Kidney epithelial cell (primary cell): Measurements from ENCODE around the gene DDA1. TPM values are rescaled to one million over a fixed set of nuclear protein-coding genes. Genes with fewer than 3 reads are reported as not detected.

Experiments used
- DNase-seq: peaks from one replicate; pipeline ENCODE4 v3.0.0-alpha.2; 2010; ENCODE audit warnings: low read depth
- H3K27me3 ChIP-seq: 2 replicates; pipeline ENCODE4 v1.6.0; 2011; ENCODE audit warnings: low read length; ENCODE audit not compliant: control insufficient read depth, insufficient read depth
- H3K36me3 ChIP-seq: 2 replicates; pipeline ENCODE4 v1.5.1; 2011; ENCODE audit warnings: low read length; ENCODE audit not compliant: control insufficient read depth, insufficient read depth
- H3K4me3 ChIP-seq: 2 replicates; pipeline ENCODE4 v1.5.1; 2011; ENCODE audit warnings: low read depth, mild to moderate bottlenecking, control low read depth, low read length
- CTCF ChIP-seq: IDR thresholded peaks from 2 replicates; pipeline ENCODE4 v1.5.1; 2011; ENCODE audit warnings: mild to moderate bottlenecking, moderate library complexity, low read length, control low read depth, inconsistent platforms; ENCODE audit not compliant: insufficient read depth, poor library complexity, severe bottlenecking
- total RNA-seq: library from RNA; depleted of rRNA; stranded (reverse); fragments of >200 nt; gene quantifications from 2 replicates; pipeline ENCODE4 v1.2.3, GENCODE V29; 2015

The DDA1 gene
- total RNA-seq, 1 donor from 2014 or later: 73.4 TPM

DNA sequence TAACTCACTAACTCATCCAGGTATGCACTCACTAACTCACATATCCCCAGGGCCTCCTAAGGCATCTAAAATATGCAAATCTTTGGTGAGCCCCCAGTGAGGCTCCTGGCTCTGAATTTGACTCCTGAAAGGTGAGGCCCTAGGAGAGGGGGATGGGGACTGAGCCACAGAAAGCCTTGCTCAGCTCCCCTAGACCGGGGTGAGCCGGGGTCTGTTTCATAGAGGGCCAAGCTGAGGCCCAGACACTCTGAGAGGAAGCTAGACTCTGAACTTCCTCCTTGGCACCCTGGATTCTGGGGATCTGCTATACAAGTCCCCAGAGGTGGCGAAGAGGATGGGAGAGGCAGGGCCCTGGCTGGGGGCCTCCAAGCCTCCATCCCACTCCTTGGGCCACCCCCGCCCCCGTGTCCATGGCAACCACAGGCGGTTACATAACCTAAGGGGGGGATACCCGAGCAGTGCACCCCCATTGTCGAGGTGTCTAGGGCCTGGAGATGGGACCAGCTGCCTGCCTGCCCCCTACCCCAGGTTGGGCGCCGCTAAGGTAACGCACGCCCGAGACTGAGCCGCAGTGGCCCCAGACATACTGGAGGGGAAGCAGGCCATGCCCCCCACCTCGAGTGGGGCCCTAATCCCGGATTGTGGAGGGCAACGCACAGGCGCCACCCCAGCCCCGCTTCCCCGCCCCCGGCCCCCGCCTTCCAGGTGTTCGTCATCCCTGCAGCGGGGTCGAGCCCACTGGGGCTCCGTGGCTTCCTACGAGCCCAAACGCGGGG lies 6.8 kb upstream of the DDA1 start:
- TF ChIP-seq CTCF: no peak
- peaks cover 3% of the 10 kb centered on the region for H3K36me3 ChIP-seq
- H3K4me3 ChIP-seq: peak overlapping the region; percentile 70
- no peak for DNase-seq
- H3K27me3 ChIP-seq: no peaks in the 10 kb centered on the region

- TF ChIP-seq CTCF: peak; percentile 30
- DNase-seq: peak; percentile 75
- peak within 1 kb of the TSS; percentile 70 for H3K4me3 ChIP-seq
- H3K36me3 ChIP-seq: peaks cover 3% of the 10 kb centered on the region
- H3K27me3 ChIP-seq: no peaks in the 10 kb centered on the region
Measured at GRCh38 chr19:17303167-17303939, 6.0 kb upstream of the DDA1 start, which contains the start of gene ABHD8. Gene ABHD8, minus strand, starts transcription at chr19:17303425. Its CDS starts 1,809 bp downstream, at chr19:17301616.

GRCh38 chr19:17303940-17304267 lies 5.5 kb upstream of the DDA1 start:
- H3K4me3 ChIP-seq: no peak overlapping the region

DNA sequence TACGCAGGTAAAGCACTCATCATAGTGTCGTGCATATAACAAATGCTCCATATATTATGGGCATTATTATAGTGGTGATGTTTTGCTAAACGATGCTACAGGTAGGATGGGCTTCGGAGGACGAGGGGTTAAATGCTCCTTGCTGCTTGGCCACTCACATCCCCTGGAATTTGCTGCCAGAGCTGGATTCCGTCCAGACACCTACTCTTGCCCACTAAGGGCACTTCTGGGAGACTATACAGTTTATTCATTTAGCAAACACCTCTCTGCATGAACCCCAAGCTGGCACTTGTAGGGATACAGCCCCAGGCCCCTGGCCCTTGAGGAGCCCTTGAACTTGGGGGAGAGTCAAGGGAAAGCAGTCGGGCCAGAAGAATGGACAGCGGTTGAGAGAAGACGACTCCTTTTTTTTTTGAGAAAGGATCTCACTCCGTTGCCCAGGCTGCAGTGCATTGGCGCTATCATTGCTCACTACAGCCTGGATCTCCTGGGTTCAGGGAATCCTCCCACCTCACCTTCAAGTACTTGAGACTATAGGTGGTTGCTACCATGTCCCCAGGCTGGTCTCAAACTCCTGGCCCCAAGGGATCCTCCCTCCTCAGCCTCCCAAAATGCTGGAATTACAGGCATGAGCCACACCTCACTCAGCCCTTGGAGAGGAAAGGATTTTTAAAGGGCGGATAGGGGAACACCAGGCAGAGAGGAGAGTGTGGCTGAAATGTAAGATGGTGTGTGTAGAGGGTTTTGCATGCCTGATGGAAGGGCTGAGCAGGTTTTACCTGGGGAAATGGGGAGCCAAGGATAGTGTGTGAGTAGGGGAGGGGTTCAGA lies 4.8 kb upstream of the DDA1 start:
- no peak for DNase-seq
- Histone ChIP-seq H3K4me3 (no peak overlapping the region), H3K36me3 (peaks cover 1% of the 10 kb centered on the region), H3K27me3 (no peaks in the 10 kb centered on the region)
- no peak for TF ChIP-seq CTCF

More at GRCh38 chr19:17303940-17304267, 5.5 kb upstream of the DDA1 start:
- H3K27me3 ChIP-seq: no peaks in the 10 kb centered on the region
- no peak for DNase-seq
- H3K36me3 ChIP-seq: peaks cover 1% of the 10 kb centered on the region
- no peak for TF ChIP-seq CTCF

- Histone ChIP-seq H3K4me3 (no peak overlapping the region), H3K27me3 (no peaks in the 10 kb centered on the region), H3K36me3 (peaks cover 1% of the 10 kb centered on the region)
- no peak for TF ChIP-seq CTCF
- DNase-seq: no peak
Measured at GRCh38 chr19:17305216-17305516, 4.2 kb upstream of the DDA1 start.
